HG02852 (cell line): ENCODE measurements around the gene TCEA3.
"Not testable (repeated sequence)": the region's sequence is repeated elsewhere in the genome, so short reads cannot be mapped to it uniquely, and the experiment has no call there.

Experiments
- ATAC-seq: cut with Tn5 transposase; IDR thresholded peaks from one replicate; pipeline ENCODE4 v1.9.1; 2021; ENCODE audit warnings: mild to moderate bottlenecking, moderate library complexity; ENCODE audit not compliant: unreplicated experiment

TCEA3 gene

GRCh38 chr1:23395154-23395724, 29.3 kb downstream of the TCEA3 start:
- no peak for ATAC-seq

- no peak for ATAC-seq
Measured at GRCh38 chr1:23394684-23395083, 29.9 kb downstream of the TCEA3 start.

GRCh38 chr1:23394181-23394580, 30.4 kb downstream of the TCEA3 start:
- no peak for ATAC-seq

GRCh38 chr1:23393706-23394105, 30.8 kb downstream of the TCEA3 start:
- ATAC-seq: no peak

GRCh38 chr1:23392125-23392855, 32.3 kb downstream of the TCEA3 start:
- no peak for ATAC-seq

GRCh38 chr1:23389837-23390321, 34.7 kb downstream of the TCEA3 start:
- ATAC-seq: no peak

GRCh38 chr1:23387494-23387893, 37.1 kb downstream of the TCEA3 start:
- ATAC-seq: no peak

- no peak for ATAC-seq
Measured at GRCh38 chr1:23385119-23385621, 39.4 kb downstream of the TCEA3 start.

GRCh38 chr1:23384312-23385058, 40.1 kb downstream of the TCEA3 start:
- no peak for ATAC-seq

GRCh38 chr1:23383577-23384311, 40.8 kb downstream of the TCEA3 start:
- ATAC-seq: no peak

GRCh38 chr1:23381233-23381885, 43.2 kb downstream of the TCEA3 start:
- no peak for ATAC-seq

GRCh38 chr1:23380719-23381118, 43.8 kb downstream of the TCEA3 start:
- ATAC-seq: no peak

- ATAC-seq: not testable (repeated sequence)
Measured at GRCh38 chr1:23380236-23380635, 44.3 kb downstream of the TCEA3 start.

- ATAC-seq: no peak
Measured at GRCh38 chr1:23376890-23377811, 47.4 kb downstream of the TCEA3 start.

- not testable (repeated sequence) for ATAC-seq
Measured at GRCh38 chr1:23374079-23374735, 50.3 kb downstream of the TCEA3 start.

GRCh38 chr1:23371987-23372880, 52.3 kb downstream of the TCEA3 start:
- ATAC-seq: no peak

GRCh38 chr1:23370709-23371584, 53.6 kb downstream of the TCEA3 start:
- no peak for ATAC-seq
